Activated CD4-positive, alpha-beta memory T cell treated with anti-CD3 and anti-CD28 coated beads for 36 hours (primary cell): ENCODE data around the gene FPGS. TPM values are rescaled to one million over a fixed set of nuclear protein-coding genes. Genes with fewer than 3 reads are reported as not detected.

ENCODE experiments used
- CTCF ChIA-PET: fragments of 350-600 bp; sonication (Branson Sonifier 250); formaldehyde crosslinking; loops from one replicate; lab custom pipeline; 2021; ENCODE audit warnings: antibody characterized with exemption, inconsistent platforms; lab: Charles Lee
- POLR2A ChIA-PET: fragments of 350-600 bp; sonication (Branson Sonifier 250); formaldehyde crosslinking; loops from one replicate; lab custom pipeline; 2021; ENCODE audit warnings: antibody characterized with exemption; lab: Charles Lee
- DNase-seq: peaks from one replicate; pipeline ENCODE4 v3.0.0-alpha.2; 2020
- H3K27ac Mint-ChIP-seq: one replicate; pipeline ENCODE4 v1.8.0; 2021; ENCODE audit warnings: mixed read lengths
- H3K27me3 Mint-ChIP-seq: one replicate; pipeline ENCODE4 v1.8.0; 2021; ENCODE audit warnings: mixed read lengths
- H3K36me3 Mint-ChIP-seq: one replicate; pipeline ENCODE4 v1.8.0; 2021; ENCODE audit warnings: mixed read lengths
- H3K4me1 Mint-ChIP-seq: one replicate; pipeline ENCODE4 v1.8.0; 2021; ENCODE audit warnings: low read depth, mixed read lengths
- H3K4me3 Mint-ChIP-seq: one replicate; pipeline ENCODE4 v1.8.0; 2021; ENCODE audit warnings: mild to moderate bottlenecking, mixed read lengths
- H3K9me3 Mint-ChIP-seq: one replicate; pipeline ENCODE4 v1.8.0; 2021; ENCODE audit warnings: mixed read lengths
- intact Hi-C: fragments of 100-400 bp; cut with micrococcal nuclease; formaldehyde crosslinking; loops from one replicate; pipeline ENCODE4 v1.15.1; 2023
- total RNA-seq, 2 experiments: library from RNA; stranded (reverse); gene quantifications; one replicate each; pipeline ENCODE4 v1.2.3, GENCODE V29; 2021

The FPGS gene
- total RNA-seq, 2 experiments from 2014 or later, result 80.0 to 83.9 TPM

GRCh38 chr9:127847833-127848755 lies 45.4 kb downstream of the FPGS start:
- H3K27me3 Mint-ChIP-seq, result no peaks in the 10 kb centered on the region
- ChIA-PET POLR2A (interaction anchor here (0.6 kb wide), 1 partner anchor 55 kb away, joined by 3 read pairs; no protein-coding TSS in a partner anchor), CTCF (no interaction called here)
- H3K4me3 Mint-ChIP-seq, result no peak overlapping the region
- no peak for DNase-seq
- peaks cover 21% of the 10 kb centered on the region for H3K36me3 Mint-ChIP-seq
- H3K27ac Mint-ChIP-seq, result no peak overlapping the region
- peaks cover 11% of the 10 kb centered on the region for H3K4me1 Mint-ChIP-seq
- intact Hi-C loops, result no loop called here
- H3K9me3 Mint-ChIP-seq, result peaks cover 24% of the 10 kb centered on the region

- CTCF ChIA-PET, result no interaction called here
- peaks cover 15% of the 10 kb centered on the region for H3K4me1 Mint-ChIP-seq
- intact Hi-C loops, result no loop called here
These were observed 46.2 kb downstream of the FPGS start for GRCh38 chr9:127848756-127849504.

GRCh38 chr9:127850286-127850830 lies 47.7 kb downstream of the FPGS start:
- H3K4me3 Mint-ChIP-seq, result no peak overlapping the region
- POLR2A ChIA-PET, result no interaction called here
- no peak overlapping the region for H3K27ac Mint-ChIP-seq
- H3K36me3 Mint-ChIP-seq, result peaks cover 21% of the 10 kb centered on the region
- intact Hi-C loops, result no loop called here
- CTCF ChIA-PET, result interaction anchor here (0.7 kb wide), 1 partner anchor 8 kb away, joined by 5 read pairs; no protein-coding TSS in a partner anchor
- H3K9me3 Mint-ChIP-seq, result peaks cover 24% of the 10 kb centered on the region
- H3K4me1 Mint-ChIP-seq, result peaks cover 15% of the 10 kb centered on the region
- no peak for DNase-seq
- H3K27me3 Mint-ChIP-seq, result no peaks in the 10 kb centered on the region

More at GRCh38 chr9:127848756-127849504, 46.2 kb downstream of the FPGS start:
- POLR2A ChIA-PET, result no interaction called here
- DNase-seq, result no peak
- Mint-ChIP-seq H3K9me3 (peaks cover 24% of the 10 kb centered on the region), H3K4me3 (no peak overlapping the region), H3K27ac (no peak overlapping the region), H3K36me3 (peaks cover 21% of the 10 kb centered on the region), H3K27me3 (no peaks in the 10 kb centered on the region)

- POLR2A ChIA-PET, result interaction anchor here (0.9 kb wide), 1 partner anchor 12 kb away, joined by 3 read pairs; no protein-coding TSS in a partner anchor
- no peak for DNase-seq
- peaks cover 21% of the 10 kb centered on the region for H3K36me3 Mint-ChIP-seq
- peaks cover 21% of the 10 kb centered on the region for H3K4me1 Mint-ChIP-seq
- H3K27ac Mint-ChIP-seq, result no peak overlapping the region
- H3K27me3 Mint-ChIP-seq, result no peaks in the 10 kb centered on the region
- intact Hi-C loops, result no loop called here
- peak overlapping the region; percentile 46 for H3K4me3 Mint-ChIP-seq
- peaks cover 24% of the 10 kb centered on the region for H3K9me3 Mint-ChIP-seq
- CTCF ChIA-PET, result interaction anchor here (0.8 to 2.3 kb wide), 3 partner anchors 9 to 118 kb away, joined by 5 to 11 read pairs (median 9); partner anchors contain the start of gene TOR2A
These were observed 50.1 kb downstream of the FPGS start for GRCh38 chr9:127852829-127853228.

- Mint-ChIP-seq H3K4me1 (peaks cover 21% of the 10 kb centered on the region), H3K27me3 (no peaks in the 10 kb centered on the region), H3K27ac (peak overlapping the region; percentile 79), H3K36me3 (peaks cover 18% of the 10 kb centered on the region), H3K4me3 (peak overlapping the region; percentile 84), H3K9me3 (peaks cover 20% of the 10 kb centered on the region)
- intact Hi-C loops, result no loop called here
- no peak for DNase-seq
- ChIA-PET CTCF (interaction anchor here (0.7 to 2.3 kb wide), 6 partner anchors 11 to 119 kb away, joined by 3 to 11 read pairs (median 6); partner anchors contain the start of gene TOR2A), POLR2A (interaction anchor here (0.7 to 0.9 kb wide), 2 partner anchors 11 to 50 kb away, joined by 3 read pairs; no protein-coding TSS in a partner anchor)
These were observed 50.9 kb downstream of the FPGS start for GRCh38 chr9:127853312-127854183.

- Mint-ChIP-seq H3K4me1 (peaks cover 21% of the 10 kb centered on the region), H3K36me3 (peaks cover 11% of the 10 kb centered on the region), H3K27ac (peak within 1 kb of the TSS; percentile 81), H3K27me3 (no peaks in the 10 kb centered on the region), H3K4me3 (peak within 1 kb of the TSS; percentile 84), H3K9me3 (peaks cover 13% of the 10 kb centered on the region)
- peak; percentile 42 for DNase-seq
- CTCF ChIA-PET, result interaction anchor here (0.7 to 2.3 kb wide), 7 partner anchors 15 to 271 kb away, joined by 3 to 10 read pairs (median 4); partner anchors contain the start of gene TOR2A
- intact Hi-C loops, result no loop called here
- POLR2A ChIA-PET, result interaction anchor here (0.7 to 1.0 kb wide), 2 partner anchors 30 to 49 kb away, joined by 3 read pairs; no protein-coding TSS in a partner anchor
These were observed 51.6 kb downstream of the FPGS start, which contains the start of gene ENG for GRCh38 chr9:127854184-127854806. Gene ENG, minus strand, starts transcription at chr9:127854658. Its CDS starts 303 bp downstream, at chr9:127854355.

- H3K27me3 Mint-ChIP-seq, result no peaks in the 10 kb centered on the region
- intact Hi-C loops, result no loop called here
- H3K9me3 Mint-ChIP-seq, result peaks cover 6% of the 10 kb centered on the region
- peaks cover 21% of the 10 kb centered on the region for H3K4me1 Mint-ChIP-seq
- ChIA-PET CTCF (interaction anchor here (0.5 to 2.2 kb wide), 5 partner anchors 15 to 272 kb away, joined by 3 to 10 read pairs (median 4); partner anchors contain the start of gene TOR2A), POLR2A (interaction anchor here (1.0 kb wide), 2 partner anchors 14 to 31 kb away, joined by 3 to 4 read pairs; no protein-coding TSS in a partner anchor)
- no peak overlapping the region for H3K4me3 Mint-ChIP-seq
- peak overlapping the region; percentile 13 for H3K27ac Mint-ChIP-seq
- peaks cover 8% of the 10 kb centered on the region for H3K36me3 Mint-ChIP-seq
- no peak for DNase-seq
These were observed 52.3 kb downstream of the FPGS start for GRCh38 chr9:127854960-127855359.

GRCh38 chr9:127855522-127855921 lies 52.8 kb downstream of the FPGS start:
- ChIA-PET POLR2A (interaction anchor here (1.0 kb wide), 2 partner anchors 14 to 31 kb away, joined by 3 to 4 read pairs; no protein-coding TSS in a partner anchor), CTCF (interaction anchor here (0.5 to 2.2 kb wide), 4 partner anchors 14 to 121 kb away, joined by 3 to 10 read pairs (median 6); partner anchors contain the start of gene TOR2A)
- Mint-ChIP-seq H3K36me3 (peaks cover 5% of the 10 kb centered on the region), H3K4me3 (no peak overlapping the region), H3K4me1 (peaks cover 21% of the 10 kb centered on the region), H3K27ac (peak overlapping the region; percentile 49), H3K27me3 (no peaks in the 10 kb centered on the region), H3K9me3 (peaks cover 2% of the 10 kb centered on the region)
- intact Hi-C loops, result no loop called here
- DNase-seq, result no peak

GRCh38 chr9:127856094-127856728 lies 53.5 kb downstream of the FPGS start:
- H3K4me3 Mint-ChIP-seq, result no peak overlapping the region
- intact Hi-C loops, result no loop called here
- no peak overlapping the region for H3K27ac Mint-ChIP-seq
- H3K4me1 Mint-ChIP-seq, result peaks cover 25% of the 10 kb centered on the region
- no peaks in the 10 kb centered on the region for H3K27me3 Mint-ChIP-seq
- no peaks in the 10 kb centered on the region for H3K9me3 Mint-ChIP-seq
- ChIA-PET CTCF (interaction anchor here (1.8 to 2.2 kb wide), 2 partner anchors 14 to 121 kb away, joined by 8 to 10 read pairs; partner anchors contain the start of gene TOR2A), POLR2A (interaction anchor here (1.0 kb wide), 1 partner anchor 13 kb away, joined by 4 read pairs; no protein-coding TSS in a partner anchor)
- H3K36me3 Mint-ChIP-seq, result peaks cover 2% of the 10 kb centered on the region
- DNase-seq, result no peak
